Activated naive CD8-positive, alpha-beta T cell (primary cell): Measurements from ENCODE around the gene PLA2R1.

Source experiments
- H3K27ac Mint-ChIP-seq: one replicate; pipeline ENCODE4 v1.8.0; 2021; ENCODE audit warnings: mixed read lengths
- H3K27me3 Mint-ChIP-seq: one replicate; pipeline ENCODE4 v1.8.0; 2021; ENCODE audit warnings: mixed read lengths
- H3K36me3 Mint-ChIP-seq: one replicate; pipeline ENCODE4 v1.8.0; 2021; ENCODE audit warnings: mixed read lengths
- H3K4me1 Mint-ChIP-seq: one replicate; pipeline ENCODE4 v1.8.0; 2021; ENCODE audit warnings: low read depth, mixed read lengths
- H3K4me3 Mint-ChIP-seq: one replicate; pipeline ENCODE4 v1.8.0; 2021; ENCODE audit warnings: mild to moderate bottlenecking, mixed read lengths
- H3K9me3 Mint-ChIP-seq: one replicate; pipeline ENCODE4 v1.8.0; 2021; ENCODE audit warnings: low read depth, mixed read lengths

PLA2R1 gene

GRCh38 chr2:159925975-159926374 is 136.4 kb downstream of the PLA2R1 start:
- H3K27me3 Mint-ChIP-seq = peaks cover 12% of the 10 kb centered on the region

DNA sequence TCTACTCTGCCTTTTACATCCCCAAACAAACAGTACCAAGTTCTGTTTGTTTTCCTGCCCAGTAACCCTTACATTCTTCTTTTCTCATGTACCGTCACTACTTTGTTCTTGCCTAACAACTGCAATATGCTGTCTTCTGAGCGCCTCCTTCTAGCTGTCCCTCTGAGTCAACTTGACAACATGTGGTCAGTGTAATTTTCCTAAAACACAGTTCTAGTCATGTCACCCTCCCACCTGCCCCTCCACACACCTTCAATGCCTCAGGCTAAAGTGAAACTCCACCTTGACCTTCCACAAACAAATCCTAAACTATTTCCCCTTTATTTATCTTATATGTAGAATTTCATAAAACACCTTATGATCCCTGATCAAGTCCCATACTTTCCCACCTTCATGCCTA is 139.9 kb downstream of the PLA2R1 start:
- Mint-ChIP-seq H3K36me3 (no peaks in the 10 kb centered on the region), H3K27ac (no peak overlapping the region), H3K4me1 (no peaks in the 10 kb centered on the region), H3K4me3 (no peak overlapping the region), H3K9me3 (no peaks in the 10 kb centered on the region), H3K27me3 (peaks cover 10% of the 10 kb centered on the region)

More at GRCh38 chr2:159925975-159926374, 136.4 kb downstream of the PLA2R1 start:
- Mint-ChIP-seq H3K4me3 (no peak overlapping the region), H3K4me1 (no peaks in the 10 kb centered on the region), H3K27ac (no peak overlapping the region), H3K36me3 (no peaks in the 10 kb centered on the region), H3K9me3 (no peaks in the 10 kb centered on the region)

- no peaks in the 10 kb centered on the region for H3K9me3 Mint-ChIP-seq
- H3K27me3 Mint-ChIP-seq = peaks cover 11% of the 10 kb centered on the region
- H3K27ac Mint-ChIP-seq = no peak overlapping the region
- no peaks in the 10 kb centered on the region for H3K4me1 Mint-ChIP-seq
- H3K4me3 Mint-ChIP-seq = no peak overlapping the region
- H3K36me3 Mint-ChIP-seq = no peaks in the 10 kb centered on the region
These were observed 140.5 kb downstream of the PLA2R1 start for GRCh38 chr2:159921752-159922404.

- no peak overlapping the region for H3K4me3 Mint-ChIP-seq
- no peaks in the 10 kb centered on the region for H3K4me1 Mint-ChIP-seq
- H3K27ac Mint-ChIP-seq = no peak overlapping the region
- no peaks in the 10 kb centered on the region for H3K9me3 Mint-ChIP-seq
- no peaks in the 10 kb centered on the region for H3K36me3 Mint-ChIP-seq
- H3K27me3 Mint-ChIP-seq = peaks cover 8% of the 10 kb centered on the region
These were observed 145.9 kb downstream of the PLA2R1 start for GRCh38 chr2:159916511-159916910.

- Mint-ChIP-seq H3K27me3 (peaks cover 8% of the 10 kb centered on the region), H3K36me3 (peaks cover 3% of the 10 kb centered on the region), H3K4me1 (peaks cover 2% of the 10 kb centered on the region), H3K9me3 (no peaks in the 10 kb centered on the region), H3K27ac (no peak overlapping the region), H3K4me3 (no peak overlapping the region)
These were observed 148.5 kb downstream of the PLA2R1 start for GRCh38 chr2:159913900-159914299.

DNA sequence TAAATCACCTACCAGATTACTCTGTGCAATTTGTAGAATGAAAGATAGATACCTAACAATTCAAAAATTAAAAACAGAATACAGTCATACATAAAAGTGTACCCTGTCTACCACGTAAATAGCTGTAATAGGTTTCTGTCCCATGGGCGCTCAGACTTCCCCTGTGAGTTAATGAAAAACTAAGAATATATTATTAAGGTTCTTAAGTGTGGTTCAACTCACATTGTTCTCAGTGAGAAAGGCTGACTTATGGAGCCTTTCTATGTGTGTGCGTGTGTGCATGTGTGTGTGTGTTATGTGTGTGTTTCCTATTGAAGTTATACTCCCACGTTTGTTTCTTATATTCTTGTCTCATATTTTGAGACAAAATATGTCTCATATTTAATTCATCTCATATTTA is 149.8 kb downstream of the PLA2R1 start:
- H3K4me3 Mint-ChIP-seq = no peak overlapping the region
- H3K9me3 Mint-ChIP-seq = no peaks in the 10 kb centered on the region
- H3K27ac Mint-ChIP-seq = no peak overlapping the region
- peaks cover 4% of the 10 kb centered on the region for H3K27me3 Mint-ChIP-seq
- peaks cover 3% of the 10 kb centered on the region for H3K36me3 Mint-ChIP-seq
- peaks cover 8% of the 10 kb centered on the region for H3K4me1 Mint-ChIP-seq

- Mint-ChIP-seq H3K27ac (no peak overlapping the region), H3K4me3 (no peak overlapping the region), H3K36me3 (peaks cover 3% of the 10 kb centered on the region), H3K27me3 (peaks cover 2% of the 10 kb centered on the region), H3K9me3 (no peaks in the 10 kb centered on the region), H3K4me1 (peaks cover 8% of the 10 kb centered on the region)
These were observed 151.5 kb downstream of the PLA2R1 start for GRCh38 chr2:159910951-159911350.

- no peak overlapping the region for H3K4me3 Mint-ChIP-seq
- peak overlapping the region; percentile 18 for H3K27ac Mint-ChIP-seq
These were observed 153.8 kb downstream of the PLA2R1 start for GRCh38 chr2:159908623-159909022.

GRCh38 chr2:159907909-159908308 is 154.5 kb downstream of the PLA2R1 start:
- Mint-ChIP-seq H3K27me3 (no peaks in the 10 kb centered on the region), H3K9me3 (no peaks in the 10 kb centered on the region), H3K27ac (no peak overlapping the region), H3K36me3 (peaks cover 3% of the 10 kb centered on the region), H3K4me1 (peaks cover 27% of the 10 kb centered on the region), H3K4me3 (no peak overlapping the region)

More at GRCh38 chr2:159908623-159909022, 153.8 kb downstream of the PLA2R1 start:
- Mint-ChIP-seq H3K9me3 (no peaks in the 10 kb centered on the region), H3K27me3 (peaks cover 2% of the 10 kb centered on the region), H3K4me1 (peaks cover 20% of the 10 kb centered on the region), H3K36me3 (peaks cover 3% of the 10 kb centered on the region)

DNA sequence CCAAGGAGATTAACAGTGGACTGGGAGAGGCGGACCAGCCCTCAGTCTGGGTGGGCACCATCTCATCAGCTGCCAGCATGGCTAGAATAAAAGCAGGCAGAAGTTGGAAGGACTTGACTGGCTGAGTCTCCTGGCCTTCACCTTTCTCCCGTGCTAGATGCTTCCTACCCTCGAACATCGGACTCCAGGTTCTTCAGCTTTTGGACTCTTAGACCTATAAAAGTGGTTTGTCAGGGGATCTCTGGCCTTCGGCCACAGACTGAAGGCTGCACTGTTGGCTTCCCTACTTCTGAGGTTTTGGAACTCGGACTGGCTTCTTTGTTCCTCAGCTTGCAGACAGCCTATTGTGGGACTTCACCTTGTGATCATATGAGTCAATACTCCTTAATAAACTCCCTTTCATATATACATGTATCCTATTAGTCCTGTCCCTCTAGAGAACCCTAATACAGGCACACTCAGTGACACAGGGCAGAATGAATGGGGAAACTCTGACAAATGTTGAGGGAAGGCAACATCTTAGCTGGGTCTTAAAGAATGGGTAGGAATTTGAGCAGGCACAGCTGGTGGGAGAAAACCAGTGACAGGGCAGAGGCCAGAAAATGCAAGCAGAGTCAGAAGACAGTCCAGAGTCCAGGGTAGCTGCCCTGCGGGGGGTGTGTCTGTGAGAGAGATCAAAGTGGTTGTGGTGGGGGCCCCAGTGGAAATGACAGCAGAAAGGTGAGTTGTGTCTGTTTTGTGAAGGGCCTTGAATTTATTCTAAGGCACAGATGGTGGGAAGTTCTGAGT is 156.3 kb downstream of the PLA2R1 start:
- peak overlapping the region; percentile 98 for H3K4me3 Mint-ChIP-seq
- H3K36me3 Mint-ChIP-seq = peaks cover 6% of the 10 kb centered on the region
- H3K4me1 Mint-ChIP-seq = peaks cover 40% of the 10 kb centered on the region
- H3K9me3 Mint-ChIP-seq = no peaks in the 10 kb centered on the region
- no peak overlapping the region for H3K27ac Mint-ChIP-seq
- no peaks in the 10 kb centered on the region for H3K27me3 Mint-ChIP-seq

GRCh38 chr2:159904959-159905305 is 157.5 kb downstream of the PLA2R1 start:
- peak overlapping the region; percentile 98 for H3K4me3 Mint-ChIP-seq
- H3K9me3 Mint-ChIP-seq = no peaks in the 10 kb centered on the region
- H3K4me1 Mint-ChIP-seq = peaks cover 49% of the 10 kb centered on the region
- H3K27me3 Mint-ChIP-seq = no peaks in the 10 kb centered on the region
- H3K36me3 Mint-ChIP-seq = peaks cover 6% of the 10 kb centered on the region
- peak overlapping the region; percentile 59 for H3K27ac Mint-ChIP-seq

DNA sequence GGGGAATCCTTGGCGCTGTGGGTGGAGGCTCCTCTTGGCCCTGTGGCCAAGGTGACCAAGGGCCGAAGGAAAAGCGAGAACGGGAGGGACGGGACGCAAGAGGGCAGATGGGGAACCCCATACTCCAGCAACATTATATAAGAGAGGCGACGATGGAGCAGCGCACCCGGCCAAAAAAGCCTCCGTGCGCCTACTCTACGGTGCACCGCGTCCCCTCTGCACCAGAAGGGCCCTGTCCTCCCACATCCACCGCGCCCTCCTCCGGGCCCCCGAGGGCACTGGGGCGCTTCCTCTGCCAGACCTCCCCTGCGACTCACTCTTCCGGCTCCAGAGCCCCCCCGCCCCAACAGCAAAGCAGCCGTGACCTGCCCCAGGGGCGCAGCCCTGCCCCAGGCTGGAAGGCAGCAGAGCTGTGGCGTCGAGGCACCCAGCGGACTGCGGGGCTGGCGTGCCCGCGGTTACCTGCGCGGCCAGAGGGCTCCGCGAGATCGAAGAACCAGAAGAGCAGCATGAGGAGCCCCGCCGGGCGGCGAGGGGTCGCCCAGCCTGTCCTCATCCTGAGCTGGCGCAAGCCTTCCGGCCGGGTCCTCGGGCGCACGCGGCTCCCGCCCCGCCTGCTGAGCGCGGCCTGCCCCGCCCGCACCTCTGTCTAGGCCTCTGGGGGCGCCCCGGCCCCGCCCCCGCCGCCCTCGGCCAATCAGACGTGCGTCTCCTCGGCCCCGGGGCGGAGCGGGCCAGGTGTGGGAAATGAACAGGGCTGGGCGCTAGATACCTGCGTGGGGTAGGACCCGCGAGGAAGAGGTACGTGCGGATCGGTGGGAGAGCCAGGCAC is 158.1 kb downstream of the PLA2R1 start, which contains the start of gene LY75:
Gene LY75 (minus strand): TSS at position 630 of the 832 bp plus-strand sequence.
- H3K27ac Mint-ChIP-seq = peak within 1 kb of the TSS; percentile 97
- no peaks in the 10 kb centered on the region for H3K9me3 Mint-ChIP-seq
- no peaks in the 10 kb centered on the region for H3K27me3 Mint-ChIP-seq
- H3K36me3 Mint-ChIP-seq = peaks cover 3% of the 10 kb centered on the region
- H3K4me1 Mint-ChIP-seq = peaks cover 54% of the 10 kb centered on the region
- peak within 1 kb of the TSS; percentile 98 for H3K4me3 Mint-ChIP-seq

DNA sequence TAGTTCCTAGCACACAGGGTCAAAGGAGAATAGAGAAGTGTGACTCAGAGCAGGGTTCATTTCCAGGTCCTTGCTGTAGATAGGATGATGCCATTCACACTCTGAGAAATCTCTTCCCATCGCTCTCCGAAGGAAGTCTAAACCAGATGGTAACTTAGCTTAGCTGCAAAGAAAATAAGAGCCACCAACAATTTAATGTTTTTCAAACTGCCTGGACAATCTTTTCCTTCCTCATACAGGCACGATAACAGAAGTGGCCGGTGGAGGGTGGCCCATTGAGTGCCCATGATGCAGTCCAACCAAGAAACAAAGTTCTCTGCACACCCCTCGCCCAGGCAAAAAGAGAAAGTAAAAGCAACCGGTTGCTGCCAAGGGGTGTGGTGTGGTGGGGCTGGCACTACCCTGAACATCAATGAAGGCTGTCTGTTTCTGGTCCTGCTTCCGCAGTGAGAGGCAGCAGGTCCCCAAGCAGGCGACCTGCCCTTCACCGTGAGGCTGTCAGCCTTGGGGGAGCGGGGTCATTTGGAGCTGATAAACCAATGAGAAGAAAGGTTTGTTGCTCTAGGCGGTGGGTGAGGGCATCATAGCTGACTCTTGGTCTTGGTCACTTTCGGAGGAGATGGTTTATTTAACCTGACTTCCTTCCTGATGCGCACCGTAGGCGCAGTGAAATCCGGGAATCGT is 158.8 kb downstream of the PLA2R1 start:
- H3K4me1 Mint-ChIP-seq = peaks cover 52% of the 10 kb centered on the region

GRCh38 chr2:159902722-159903121 is 159.7 kb downstream of the PLA2R1 start:
- H3K4me1 Mint-ChIP-seq = peaks cover 57% of the 10 kb centered on the region
- H3K27ac Mint-ChIP-seq = peak overlapping the region; percentile 97
- no peaks in the 10 kb centered on the region for H3K9me3 Mint-ChIP-seq
- peak overlapping the region; percentile 98 for H3K4me3 Mint-ChIP-seq
- H3K27me3 Mint-ChIP-seq = no peaks in the 10 kb centered on the region
- peaks cover 7% of the 10 kb centered on the region for H3K36me3 Mint-ChIP-seq

More for the DNA sequence above, 158.8 kb downstream of the PLA2R1 start:
- Mint-ChIP-seq H3K9me3 (no peaks in the 10 kb centered on the region), H3K27me3 (no peaks in the 10 kb centered on the region), H3K4me3 (peak overlapping the region; percentile 98), H3K27ac (peak overlapping the region; percentile 97), H3K36me3 (peaks cover 3% of the 10 kb centered on the region)
